Loucy (cell line): Measurements from ENCODE around the gene SLC35F6.

Experiments used
- H2AFZ ChIP-seq: fragments of 200-600 bp; sonication (generic); 2 replicates; pipeline ENCODE4 v1.6.0; 2016; ENCODE audit warnings: antibody characterized with exemption, mild to moderate bottlenecking, low read length, moderate library complexity
- H3F3A ChIP-seq: fragments of 200-600 bp; 2 replicates; pipeline ENCODE4 v1.6.0; 2016; ENCODE audit warnings: antibody characterized with exemption, low read depth, mild to moderate bottlenecking
- H3K27me3 ChIP-seq: fragments of 200-600 bp; sonication (generic); 2 replicates; pipeline ENCODE4 v1.6.1; 2014; ENCODE audit warnings: low read length, mild to moderate bottlenecking; ENCODE audit not compliant: insufficient read depth, poor library complexity, severe bottlenecking
- H3K36me3 ChIP-seq: fragments of 200-600 bp; sonication (generic); 2 replicates; pipeline ENCODE4 v1.6.1; 2016; ENCODE audit warnings: low read length; ENCODE audit not compliant: insufficient read depth
- H3K4me1 ChIP-seq: fragments of 200-600 bp; sonication (generic); 2 replicates; pipeline ENCODE4 v1.5.1; 2014; ENCODE audit warnings: low read length, mild to moderate bottlenecking; ENCODE audit not compliant: insufficient read depth, poor library complexity, severe bottlenecking
- H3K4me2 ChIP-seq: fragments of 200-600 bp; sonication (generic); 2 replicates; pipeline ENCODE4 v1.6.0; 2014; ENCODE audit warnings: antibody characterized with exemption, low read length, low read depth, mild to moderate bottlenecking; ENCODE audit not compliant: poor library complexity, severe bottlenecking
- H3K4me3 ChIP-seq: fragments of 200-600 bp; sonication (generic); 2 replicates; pipeline ENCODE4 v1.5.1; 2014; ENCODE audit warnings: low read length, mild to moderate bottlenecking, mixed read lengths; ENCODE audit not compliant: poor library complexity, severe bottlenecking
- H3K79me2 ChIP-seq: fragments of 200-600 bp; sonication (generic); 2 replicates; pipeline ENCODE4 v1.6.1; 2014; ENCODE audit warnings: low read length; ENCODE audit not compliant: insufficient read depth
- H3K9ac ChIP-seq: fragments of 200-600 bp; sonication (generic); 2 replicates; pipeline ENCODE4 v1.6.0; 2014; ENCODE audit warnings: mild to moderate bottlenecking, low read depth, low read length, moderate library complexity; ENCODE audit not compliant: poor library complexity, severe bottlenecking
- H3K9me2 ChIP-seq: fragments of 200-600 bp; sonication (generic); replicated peaks from 2 replicates; pipeline ENCODE4 v1.6.1; 2016; ENCODE audit warnings: low read depth, low read length, mixed read lengths
- H3K9me3 ChIP-seq: fragments of 200-600 bp; sonication (generic); 2 replicates; pipeline ENCODE4 v1.6.1; 2014; ENCODE audit warnings: mild to moderate bottlenecking, antibody characterized with exemption, low read length, low read depth; ENCODE audit not compliant: insufficient read depth
- H4K20me1 ChIP-seq: fragments of 200-600 bp; sonication (generic); 2 replicates; pipeline ENCODE4 v1.6.0; 2014; ENCODE audit warnings: antibody characterized with exemption, low read length, mild to moderate bottlenecking; ENCODE audit not compliant: insufficient read depth, poor library complexity, severe bottlenecking
- CTCF ChIP-seq: fragments of 200-600 bp; sonication (generic); conservative IDR thresholded peaks from 2 replicates; pipeline ENCODE4 v1.5.1; 2014; ENCODE audit warnings: mild to moderate bottlenecking, antibody characterized with exemption, low read length
- EZH2phosphoT487 ChIP-seq: fragments of 200-600 bp; IDR thresholded peaks from 2 replicates; pipeline ENCODE4 v1.6.1; 2018; ENCODE audit warnings: antibody characterized with exemption, mild to moderate bottlenecking, moderate library complexity, borderline replicate concordance

Gene SLC35F6

GRCh38 chr2:26822877-26823276, 58.8 kb downstream of the SLC35F6 start:
- Histone ChIP-seq H3K27me3 (no peaks in the 10 kb centered on the region), H3K79me2 (no peaks in the 10 kb centered on the region), H3F3A (no peaks in the 10 kb centered on the region), H3K36me3 (no peaks in the 10 kb centered on the region), H3K9me3 (no peaks in the 10 kb centered on the region), H3K4me1 (no peaks in the 10 kb centered on the region), H4K20me1 (no peaks in the 10 kb centered on the region), H3K4me2 (no peak overlapping the region), H3K4me3 (no peak overlapping the region), H3K9ac (no peak overlapping the region), H2AFZ (no peak overlapping the region), H3K9me2 (no peaks in the 10 kb centered on the region)
- no peak for TF ChIP-seq EZH2phosphoT487
- TF ChIP-seq CTCF = no peak
